ENCODE data around the gene IGFBP5. TPM values are rescaled to one million over a fixed set of nuclear protein-coding genes. Genes with fewer than 3 reads are reported as not detected.

The IGFBP5 gene
- polyA plus RNA-seq, 1 of the 3 experiments (the other 2 are of a cell fraction), result 323 TPM

DNA sequence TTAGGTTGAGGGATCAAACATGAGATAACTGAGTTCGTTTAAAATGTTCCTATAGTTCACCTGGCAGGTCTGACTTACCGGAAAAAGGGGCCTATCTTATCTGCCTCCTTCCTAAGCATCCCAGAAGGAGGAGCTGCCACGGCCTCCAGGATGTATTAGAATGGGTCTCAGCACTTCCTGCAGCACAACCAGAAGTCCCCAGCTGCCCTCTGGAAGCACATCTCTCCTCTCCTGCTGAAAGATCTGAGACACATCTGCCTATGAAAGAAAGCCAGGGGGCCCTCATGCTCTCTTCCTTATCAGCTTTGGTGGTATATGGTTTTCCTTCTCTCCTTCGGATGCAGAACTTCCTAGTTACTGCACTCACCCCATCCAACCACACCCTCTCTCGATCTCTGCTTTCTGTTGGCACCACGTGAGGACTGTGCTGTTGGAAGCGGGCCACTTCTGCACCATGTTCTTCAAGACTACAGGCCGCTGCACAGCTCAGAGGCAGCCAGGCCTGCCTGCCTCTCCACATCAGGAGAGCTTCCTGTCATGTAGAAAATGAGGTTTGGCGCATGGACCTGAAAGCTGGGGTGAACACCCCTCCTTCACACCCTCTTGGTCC, 6.5 kb downstream of the IGFBP5 start:
- 82% methylated on average over 9 of the region's 9 CpGs for WGBS (ENCODE audit: low lambda C conversion rate)
- no peak overlapping the region for H3K4me2 ChIP-seq
- H3K9me2 ChIP-seq, result no peaks in the 10 kb centered on the region
- no peaks in the 10 kb centered on the region for H3K9me3 ChIP-seq
- H3K79me2 ChIP-seq (ENCODE audit: insufficient read depth), result no peaks in the 10 kb centered on the region
- no peak overlapping the region for H3K4me3 ChIP-seq (ENCODE audit: low read depth in 2 of 2, low read length in 1 of 2)
- H3F3A ChIP-seq (replicated peaks; ENCODE audit: insufficient read depth), result peaks cover 8% of the 10 kb centered on the region
- peaks cover 3 to 7% of the 10 kb centered on the region in 2 experiments for H3K36me3 ChIP-seq (replicated peaks in 1 of 2; ENCODE audit: control insufficient read depth in 1 of 2, insufficient read depth in 2 of 2, low read length in 1 of 2)
- POLR2A ChIA-PET, result no interaction called here
- H3K4me1 ChIP-seq (ENCODE audit: control insufficient read depth in 1 of 2, insufficient read depth in 2 of 2, low read depth in 1 of 2, low read length in 1 of 2), result peaks cover 12 to 33% of the 10 kb centered on the region in 2 experiments; a peak in 3 of 4 replicates
- no peak for DNase-seq
- TF ChIP-seq CHD2 (IDR thresholded peaks at IDR 0.05; ENCODE audit: low read length, partially characterized antibody) (no peak), SIN3A (IDR thresholded peaks at IDR 0.05; ENCODE audit: borderline replicate concordance, low read depth, low read length) (no peak), TAF1 (IDR thresholded peaks at IDR 0.05; ENCODE audit: borderline replicate concordance, low read depth, low read length) (no peak), EZH2phosphoT487 (IDR thresholded peaks at IDR 0.05; ENCODE audit: borderline replicate concordance, low read depth) (no peak), RXRA (IDR thresholded peaks at IDR 0.05; ENCODE audit: borderline replicate concordance, low read depth) (no peak)
- TF ChIP-seq, protein P1, sequence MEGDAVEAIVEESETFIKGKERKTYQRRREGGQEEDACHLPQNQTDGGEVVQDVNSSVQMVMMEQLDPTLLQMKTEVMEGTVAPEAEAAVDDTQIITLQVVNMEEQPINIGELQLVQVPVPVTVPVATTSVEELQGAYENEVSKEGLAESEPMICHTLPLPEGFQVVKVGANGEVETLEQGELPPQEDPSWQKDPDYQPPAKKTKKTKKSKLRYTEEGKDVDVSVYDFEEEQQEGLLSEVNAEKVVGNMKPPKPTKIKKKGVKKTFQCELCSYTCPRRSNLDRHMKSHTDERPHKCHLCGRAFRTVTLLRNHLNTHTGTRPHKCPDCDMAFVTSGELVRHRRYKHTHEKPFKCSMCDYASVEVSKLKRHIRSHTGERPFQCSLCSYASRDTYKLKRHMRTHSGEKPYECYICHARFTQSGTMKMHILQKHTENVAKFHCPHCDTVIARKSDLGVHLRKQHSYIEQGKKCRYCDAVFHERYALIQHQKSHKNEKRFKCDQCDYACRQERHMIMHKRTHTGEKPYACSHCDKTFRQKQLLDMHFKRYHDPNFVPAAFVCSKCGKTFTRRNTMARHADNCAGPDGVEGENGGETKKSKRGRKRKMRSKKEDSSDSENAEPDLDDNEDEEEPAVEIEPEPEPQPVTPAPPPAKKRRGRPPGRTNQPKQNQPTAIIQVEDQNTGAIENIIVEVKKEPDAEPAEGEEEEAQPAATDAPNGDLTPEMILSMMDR (IDR thresholded peaks at IDR 0.05), result no peak
- TF ChIP-seq, protein P2, sequence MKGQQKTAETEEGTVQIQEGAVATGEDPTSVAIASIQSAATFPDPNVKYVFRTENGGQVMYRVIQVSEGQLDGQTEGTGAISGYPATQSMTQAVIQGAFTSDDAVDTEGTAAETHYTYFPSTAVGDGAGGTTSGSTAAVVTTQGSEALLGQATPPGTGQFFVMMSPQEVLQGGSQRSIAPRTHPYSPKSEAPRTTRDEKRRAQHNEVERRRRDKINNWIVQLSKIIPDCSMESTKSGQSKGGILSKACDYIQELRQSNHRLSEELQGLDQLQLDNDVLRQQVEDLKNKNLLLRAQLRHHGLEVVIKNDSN (IDR thresholded peaks at IDR 0.05; ENCODE audit: borderline replicate concordance, low read depth), result no peak
- H2AFZ ChIP-seq (ENCODE audit: low read depth), result no peak overlapping the region
- no peak overlapping the region; a peak in 1 of 4 replicates for H3K27ac ChIP-seq (ENCODE audit: low read depth in 2 of 2, low read length in 1 of 2)
- H3K27me3 ChIP-seq (ENCODE audit: insufficient read depth), result no peaks in the 10 kb centered on the region
- CTCF ChIA-PET, result interaction anchor here (0.9 to 4.8 kb wide), 10 partner anchors 11 to 1025 kb away, joined by 3 to 36 read pairs (median 6); no protein-coding TSS in a partner anchor
- H4K20me1 ChIP-seq (ENCODE audit: insufficient read depth), result peaks cover 10% of the 10 kb centered on the region; the same call in 1 of the 2 replicates
- no peak overlapping the region for H3K9ac ChIP-seq

DNA sequence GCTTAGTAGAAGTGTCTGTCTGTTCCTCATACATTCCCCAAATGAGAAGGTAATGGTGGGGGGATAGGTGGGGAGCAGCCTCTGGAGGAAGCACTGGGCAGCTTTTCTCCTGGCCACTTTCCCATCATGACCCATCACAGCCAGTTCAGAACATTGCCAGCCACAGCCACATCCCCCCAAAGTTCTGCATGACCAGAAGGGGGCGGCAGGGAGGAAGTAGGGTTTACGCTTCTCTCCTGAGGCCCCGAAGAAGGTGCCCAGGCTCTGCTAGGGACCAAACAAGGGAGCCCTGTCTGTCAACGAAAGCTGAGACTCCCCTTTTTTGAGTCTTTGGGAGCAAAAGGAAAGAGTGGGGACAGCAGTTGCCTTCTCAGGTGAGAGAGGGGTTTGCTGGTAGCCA, 7.7 kb downstream of the IGFBP5 start:
- Histone ChIP-seq H3K4me2 (no peak overlapping the region), H3F3A (replicated peaks; ENCODE audit: insufficient read depth) (peaks cover 15% of the 10 kb centered on the region), H3K79me2 (ENCODE audit: insufficient read depth) (no peaks in the 10 kb centered on the region), H4K20me1 (ENCODE audit: insufficient read depth) (peaks cover 10% of the 10 kb centered on the region; the same call in 1 of the 2 replicates), H3K9me2 (no peaks in the 10 kb centered on the region), H3K27me3 (ENCODE audit: insufficient read depth) (no peaks in the 10 kb centered on the region), H3K9me3 (no peaks in the 10 kb centered on the region), H3K27ac (ENCODE audit: low read depth in 2 of 2, low read length in 1 of 2) (no peak overlapping the region), H3K4me3 (ENCODE audit: low read depth in 2 of 2, low read length in 1 of 2) (no peak overlapping the region; a peak in 1 of 4 replicates), H3K4me1 (ENCODE audit: control insufficient read depth in 1 of 2, insufficient read depth in 2 of 2, low read depth in 1 of 2, low read length in 1 of 2) (peaks cover 12 to 29% of the 10 kb centered on the region in 2 experiments; a peak in 3 of 4 replicates), H3K9ac (no peak overlapping the region), H3K36me3 (replicated peaks in 1 of 2; ENCODE audit: control insufficient read depth in 1 of 2, insufficient read depth in 2 of 2, low read length in 1 of 2) (peaks cover 3 to 7% of the 10 kb centered on the region in 2 experiments), H2AFZ (ENCODE audit: low read depth) (no peak overlapping the region)
- DNase-seq, result no peak
- POLR2A ChIA-PET, result no interaction called here
- TF ChIP-seq, protein P1 (IDR thresholded peaks at IDR 0.05), result peak; percentile 53
- no peak for TF ChIP-seq FOXJ3 (CRISPR knock-in tag; IDR thresholded peaks at IDR 0.05)
- TF ChIP-seq, protein P3, sequence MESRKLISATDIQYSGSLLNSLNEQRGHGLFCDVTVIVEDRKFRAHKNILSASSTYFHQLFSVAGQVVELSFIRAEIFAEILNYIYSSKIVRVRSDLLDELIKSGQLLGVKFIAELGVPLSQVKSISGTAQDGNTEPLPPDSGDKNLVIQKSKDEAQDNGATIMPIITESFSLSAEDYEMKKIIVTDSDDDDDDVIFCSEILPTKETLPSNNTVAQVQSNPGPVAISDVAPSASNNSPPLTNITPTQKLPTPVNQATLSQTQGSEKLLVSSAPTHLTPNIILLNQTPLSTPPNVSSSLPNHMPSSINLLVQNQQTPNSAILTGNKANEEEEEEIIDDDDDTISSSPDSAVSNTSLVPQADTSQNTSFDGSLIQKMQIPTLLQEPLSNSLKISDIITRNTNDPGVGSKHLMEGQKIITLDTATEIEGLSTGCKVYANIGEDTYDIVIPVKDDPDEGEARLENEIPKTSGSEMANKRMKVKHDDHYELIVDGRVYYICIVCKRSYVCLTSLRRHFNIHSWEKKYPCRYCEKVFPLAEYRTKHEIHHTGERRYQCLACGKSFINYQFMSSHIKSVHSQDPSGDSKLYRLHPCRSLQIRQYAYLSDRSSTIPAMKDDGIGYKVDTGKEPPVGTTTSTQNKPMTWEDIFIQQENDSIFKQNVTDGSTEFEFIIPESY (IDR thresholded peaks at IDR 0.05; ENCODE audit: borderline replicate concordance, low read depth), result no peak
- 0 out of 2 replicates have a peak, but pooled peaks have one; percentile 23 for TF ChIP-seq SMC3 (IDR thresholded peaks at IDR 0.05; ENCODE audit: low read depth, low read length)
- CTCF ChIA-PET, result interaction anchor here (0.6 to 4.8 kb wide), 10 partner anchors 8 to 1307 kb away, joined by 3 to 36 read pairs (median 8); partner anchors contain the start of genes IGFBP5 and XRCC5
- 71% methylated on average over 4 of the region's 4 CpGs for WGBS (ENCODE audit: low lambda C conversion rate)
